Measurements from ENCODE around the gene NEK4.

Gene NEK4

GRCh38 chr3:52774066-52774713 lies 3.5 kb upstream of the NEK4 start:
- TF ChIP-seq CTCF (IDR thresholded peaks at IDR 0.05; ENCODE audit: low read depth, low read length, missing control alignments): no peak
- no peak for DNase-seq (ENCODE audit: low read depth)
- no peak overlapping the region for H3K4me3 ChIP-seq (ENCODE audit: low read depth, low read length)

- H3K4me3 ChIP-seq (ENCODE audit: low read depth, low read length): no peak overlapping the region
- DNase-seq (ENCODE audit: low read depth): no peak
- no peak for TF ChIP-seq CTCF (IDR thresholded peaks at IDR 0.05; ENCODE audit: low read depth, low read length, missing control alignments)
Measured at GRCh38 chr3:52773361-52774065, 2.8 kb upstream of the NEK4 start.

- DNase-seq (ENCODE audit: low read depth): no peak
- no peak overlapping the region; the same call in 1 of the 2 replicates for H3K4me3 ChIP-seq (ENCODE audit: low read depth, low read length)
- no peak for TF ChIP-seq CTCF (IDR thresholded peaks at IDR 0.05; ENCODE audit: low read depth, low read length, missing control alignments)
Measured at GRCh38 chr3:52771702-52772101, 962 bp upstream of the NEK4 start.

- H3K4me3 ChIP-seq (ENCODE audit: low read depth, low read length): peak overlapping the region; percentile 78
- no peak for DNase-seq (ENCODE audit: low read depth)
Measured at GRCh38 chr3:52771334-52771681, 568 bp upstream of the NEK4 start.

GRCh38 chr3:52769786-52770455 lies 819 bp downstream of the NEK4 start:
- TF ChIP-seq CTCF (IDR thresholded peaks at IDR 0.05; ENCODE audit: low read depth, low read length, missing control alignments): no peak
- peak overlapping the region; percentile 78 for H3K4me3 ChIP-seq (ENCODE audit: low read depth, low read length)
- no peak for DNase-seq (ENCODE audit: low read depth)

More at GRCh38 chr3:52771334-52771681, 568 bp upstream of the NEK4 start:
- no peak for TF ChIP-seq CTCF (IDR thresholded peaks at IDR 0.05; ENCODE audit: low read depth, low read length, missing control alignments)

- no peak overlapping the region for H3K4me3 ChIP-seq (ENCODE audit: low read depth, low read length)
- no peak for DNase-seq (ENCODE audit: low read depth)
- no peak for TF ChIP-seq CTCF (IDR thresholded peaks at IDR 0.05; ENCODE audit: low read depth, low read length, missing control alignments)
Measured at GRCh38 chr3:52763466-52763865, 7.3 kb downstream of the NEK4 start.

Measured in GM12864 (cell line).